IMR-90 (cell line): Measurements from ENCODE around the gene GABRE. TPM values are rescaled to one million over a fixed set of nuclear protein-coding genes. Genes with fewer than 3 reads are reported as not detected.

Experiments used
- ATAC-seq: fragments of 200-7000 bp; cut with Tn5 transposase; 2 replicates; pipeline ENCODE4 v1.9.1; 2020; ENCODE audit warnings: low read depth, mild to moderate bottlenecking, moderate library complexity
- BruUV-seq: library from RNA; stranded (reverse); fragments of 400-500 nt; replicated peaks from 2 replicates; lab custom pipeline; 2021; lab: Mats Ljungman, UMichigan
- CTCF ChIA-PET: fragments of 300-600 bp; formaldehyde crosslinking; extraction: SDS; loops from one replicate; lab custom pipeline; 2021; ENCODE audit warnings: antibody characterized with exemption; lab: Yijun Ruan, JAX
- POLR2A ChIA-PET: fragments of 300-600 bp; sonication (Branson Sonifier 250); formaldehyde crosslinking; loops from one replicate; lab custom pipeline; 2022; ENCODE audit warnings: antibody characterized with exemption; ENCODE audit not compliant: unreplicated experiment; lab: Charles Lee
- DNase-seq: peaks from one replicate; pipeline ENCODE4 v3.0.0; 2013
- H2AFZ ChIP-seq: replicated peaks from 2 replicates; pipeline ENCODE3; 2013; ENCODE audit warnings: low read length, mild to moderate bottlenecking; ENCODE audit not compliant: poor library complexity
- H2AK5ac ChIP-seq: 2 replicates; pipeline ENCODE4 v1.6.1; 2013; ENCODE audit warnings: low read depth, low read length, inconsistent platforms
- H2AK9ac ChIP-seq: replicated peaks from 2 replicates; pipeline ENCODE3; 2013; ENCODE audit warnings: mild to moderate bottlenecking, low read depth, low read length, moderate library complexity; ENCODE audit not compliant: poor library complexity
- H2BK120ac ChIP-seq: 2 replicates; pipeline ENCODE4 v1.6.1; 2013; ENCODE audit warnings: low read depth, low read length, inconsistent platforms
- H2BK15ac ChIP-seq: 3 replicates; pipeline ENCODE4 v1.6.1; 2013; ENCODE audit warnings: low read depth, low read length, inconsistent platforms
- H2BK20ac ChIP-seq: 2 replicates; pipeline ENCODE4 v1.6.1; 2013; ENCODE audit warnings: low read depth, mild to moderate bottlenecking, inconsistent platforms, low read length, moderate library complexity
- H2BK5ac ChIP-seq: 2 replicates; pipeline ENCODE4 v1.6.1; 2013; ENCODE audit warnings: mild to moderate bottlenecking, low read depth, low read length, inconsistent platforms; ENCODE audit not compliant: poor library complexity, severe bottlenecking
- H3K14ac ChIP-seq: replicated peaks from 2 replicates; pipeline ENCODE4 v1.6.1; 2013; ENCODE audit warnings: low read depth, low read length, inconsistent platforms
- H3K18ac ChIP-seq: 2 replicates; pipeline ENCODE4 v1.6.1; 2013; ENCODE audit warnings: low read depth, low read length, control low read depth
- H3K23ac ChIP-seq: 2 replicates; pipeline ENCODE4 v1.6.1; 2013; ENCODE audit warnings: low read depth, low read length, inconsistent platforms
- H3K27ac ChIP-seq: 2 replicates; pipeline ENCODE4 v1.5.1; 2013; ENCODE audit warnings: mild to moderate bottlenecking, control low read depth, low read length; ENCODE audit not compliant: insufficient read depth
- H3K27me3 ChIP-seq: 2 replicates; pipeline ENCODE4 v1.6.1; 2013; ENCODE audit warnings: low read length; ENCODE audit not compliant: control insufficient read depth, insufficient read depth
- H3K36me3 ChIP-seq: 2 replicates; pipeline ENCODE4 v1.6.1; 2013; ENCODE audit warnings: low read length, mixed read lengths; ENCODE audit not compliant: control insufficient read depth, insufficient read depth
- H3K4ac ChIP-seq: 2 replicates; pipeline ENCODE4 v1.6.1; 2013; ENCODE audit warnings: low read depth, low read length, inconsistent platforms
- H3K4me1 ChIP-seq: 2 replicates; pipeline ENCODE4 v1.6.1; 2013; ENCODE audit warnings: low read length, mixed read lengths; ENCODE audit not compliant: control insufficient read depth, insufficient read depth
- H3K4me2 ChIP-seq: 2 replicates; pipeline ENCODE4 v1.6.1; 2013; ENCODE audit warnings: low read depth, mild to moderate bottlenecking, control low read depth, low read length, moderate library complexity
- H3K4me3 ChIP-seq: 2 replicates; pipeline ENCODE4 v1.5.1; 2013; ENCODE audit warnings: low read depth, mild to moderate bottlenecking, control low read depth, low read length, moderate library complexity; ENCODE audit not compliant: insufficient read depth
- H3K56ac ChIP-seq: 2 replicates; pipeline ENCODE4 v1.6.1; 2013; ENCODE audit warnings: low read length, inconsistent platforms; ENCODE audit not compliant: insufficient read depth; ENCODE audit errors: extremely low read depth
- H3K79me1 ChIP-seq, 2 experiments: 2 replicates each; pipeline ENCODE4 v1.6.1; 2013; ENCODE audit warnings: low read length in 2 of 2, inconsistent platforms in 1 of 2, low read depth in 1 of 2
- H3K9ac ChIP-seq: 2 replicates; pipeline ENCODE4 v1.6.1; 2013; ENCODE audit warnings: low read depth, low read length, control low read depth
- H3K9me1 ChIP-seq: 2 replicates; pipeline ENCODE4 v1.6.1; 2013; ENCODE audit warnings: low read length, inconsistent platforms; ENCODE audit not compliant: insufficient read depth
- H3K9me3 ChIP-seq: 2 replicates; pipeline ENCODE4 v1.6.1; 2013; ENCODE audit warnings: low read length; ENCODE audit not compliant: control insufficient read depth, insufficient read depth
- H4K20me1 ChIP-seq: 2 replicates; pipeline ENCODE4 v1.6.1; 2013; ENCODE audit warnings: low read length, inconsistent platforms; ENCODE audit not compliant: insufficient read depth
- H4K5ac ChIP-seq: 2 replicates; pipeline ENCODE4 v1.6.1; 2013; ENCODE audit warnings: mild to moderate bottlenecking, low read depth, low read length, control low read depth
- H4K8ac ChIP-seq, 2 experiments: 2 replicates each; pipeline ENCODE4 v1.6.1; 2013; ENCODE audit warnings: low read depth in 2 of 2, low read length in 2 of 2, control low read depth in 1 of 2, inconsistent platforms in 1 of 2
- H4K91ac ChIP-seq: 2 replicates; pipeline ENCODE4 v1.6.1; 2013; ENCODE audit warnings: low read depth, low read length, inconsistent platforms; ENCODE audit not compliant: insufficient read depth
- BHLHE40 ChIP-seq: fragments of 150-350 bp; IDR thresholded peaks from 2 replicates; pipeline ENCODE4 v1.6.1; 2016; ENCODE audit warnings: mild to moderate bottlenecking, low read depth, low read length
- CEBPB ChIP-seq: IDR thresholded peaks from 2 replicates; pipeline ENCODE4 v1.6.1; 2012; ENCODE audit warnings: low read depth, low read length, improper control_type of control experiment
- CHD1 ChIP-seq: IDR thresholded peaks from 2 replicates; pipeline ENCODE4 v1.6.1; 2012; ENCODE audit warnings: low read depth, low read length, improper control_type of control experiment
- CTCF ChIP-seq: conservative IDR thresholded peaks from 2 replicates; pipeline ENCODE4 v1.5.1; 2012; ENCODE audit warnings: mild to moderate bottlenecking, low read depth, low read length, improper control_type of control experiment
- ELK1 ChIP-seq: fragments of 150-350 bp; IDR thresholded peaks from 2 replicates; pipeline ENCODE4 v1.6.1; 2016; ENCODE audit warnings: low read depth, mild to moderate bottlenecking, low read length, moderate library complexity, borderline replicate concordance
- FOS ChIP-seq: fragments of 150-350 bp; IDR thresholded peaks from 2 replicates; pipeline ENCODE4 v1.6.1; 2016; ENCODE audit warnings: low read depth, low read length
- MAFK ChIP-seq: IDR thresholded peaks from 2 replicates; pipeline ENCODE4 v1.6.1; 2012; ENCODE audit warnings: low read depth, low read length, improper control_type of control experiment
- MAZ ChIP-seq: IDR thresholded peaks from 2 replicates; pipeline ENCODE4 v1.6.1; 2012; ENCODE audit warnings: low read depth, mild to moderate bottlenecking, low read length, improper control_type of control experiment, moderate library complexity, borderline replicate concordance
- MXI1 ChIP-seq: IDR thresholded peaks from 2 replicates; pipeline ENCODE4 v1.6.1; 2012; ENCODE audit warnings: low read depth, mild to moderate bottlenecking, low read length, moderate library complexity, borderline replicate concordance
- NFE2L2 ChIP-seq: fragments of 150-350 bp; IDR thresholded peaks from 2 replicates; pipeline ENCODE4 v1.6.1; 2016; ENCODE audit warnings: low read depth, mild to moderate bottlenecking, low read length
- RCOR1 ChIP-seq: IDR thresholded peaks from 2 replicates; pipeline ENCODE4 v1.6.1; 2012; ENCODE audit warnings: mild to moderate bottlenecking, low read length, improper control_type of control experiment; ENCODE audit not compliant: insufficient replicate concordance
- SMC3 ChIP-seq: fragments of 150-350 bp; IDR thresholded peaks from 2 replicates; pipeline ENCODE4 v1.6.1; 2016; ENCODE audit warnings: low read depth, mild to moderate bottlenecking, antibody characterized with exemption, low read length, moderate library complexity
- WGBS, 2 experiments: methylation state at CpG; one replicate each; pipeline versions ENCODE4 v1.1.5 to v1.1.7; 2013; ENCODE audit warnings: missing lambda C conversion rate in 2 of 2; ENCODE audit not compliant: insufficient read length in 1 of 2; ENCODE audit errors: extremely low coverage in 2 of 2; 5-methylcytosine and 5-hydroxymethylcytosine counted together
- dilution Hi-C: fragments of 300-500 bp; cut with HindIII; formaldehyde crosslinking; loops from one replicate; pipeline ENCODE4 v1.14.3; 2018; ENCODE audit warnings: low sequenced_read_pairs; ENCODE audit not compliant: unreplicated experiment
- in situ Hi-C: fragments of 300-500 bp; cut with MboI; formaldehyde crosslinking; loops from 3 replicates; pipeline ENCODE4 v1.14.3; 2019; ENCODE audit warnings: low sequenced_read_pairs, inconsistent platforms, mixed read lengths
- intact Hi-C: fragments of 100-400 bp; cut with micrococcal nuclease; formaldehyde crosslinking; loops from 2 replicates; pipeline ENCODE4 v1.10.0; 2022
- polyA plus RNA-seq, 3 experiments: library from polyadenylated mRNA; depleted of rRNA; stranded (reverse); fragments of >200 nt; gene quantifications; 2 replicates each; pipeline ENCODE4 v1.2.3, GENCODE V29; 2012; ENCODE audit warnings: low replicate concordance in 1 of 3
- total RNA-seq: library from RNA; depleted of rRNA; stranded (reverse); fragments of >200 nt; gene quantifications from 2 replicates; pipeline ENCODE4 v1.2.3, GENCODE V29; 2012

The GABRE gene
- total and polyA plus RNA-seq, 2 of the 4 experiments (the other 2 are of a cell fraction) = 1.3 to 1.6 TPM

GRCh38 chrX:151966236-151966635 is 8.2 kb downstream of the GABRE start:
- no peak for ATAC-seq
- 100% methylated on average over 2 of the region's 6 CpGs; no CpG with 5 or more reads in 1 of the 2 experiments for WGBS, 2 experiments
- no peaks in the 10 kb centered on the region for H3K36me3 ChIP-seq

More at GRCh38 chrX:151966236-151966635, 8.2 kb downstream of the GABRE start:
- H3K14ac ChIP-seq = no peak overlapping the region
- no peak overlapping the region for H2AK5ac ChIP-seq
- no peak overlapping the region for H3K23ac ChIP-seq
- CTCF ChIA-PET = no interaction called here
- H3K4me1 ChIP-seq = no peaks in the 10 kb centered on the region
- DNase-seq = no peak
- H2BK15ac ChIP-seq = no peak overlapping the region
- H3K9me3 ChIP-seq = peaks cover 8% of the 10 kb centered on the region; the same call in 1 of the 2 replicates
- H3K27me3 ChIP-seq = no peaks in the 10 kb centered on the region
- H3K9ac ChIP-seq = no peak overlapping the region
- intact Hi-C loops = no loop called here
- POLR2A ChIA-PET = no interaction called here
- no peaks in the 10 kb centered on the region for H3K79me1 ChIP-seq
- no peaks in the 10 kb centered on the region for H3K9me1 ChIP-seq
- H3K4me2 ChIP-seq = no peak overlapping the region
- no peak overlapping the region for H4K5ac ChIP-seq
- no peaks in the 10 kb centered on the region for H4K20me1 ChIP-seq
- H3K27ac ChIP-seq = no peak overlapping the region
- no peak overlapping the region for H3K4ac ChIP-seq
- dilution Hi-C loops = no loop called here
- no peak overlapping the region for H2BK120ac ChIP-seq
- H4K8ac ChIP-seq = no peak overlapping the region
- no peak overlapping the region for H3K56ac ChIP-seq
- H2BK20ac ChIP-seq = no peak overlapping the region
- H4K91ac ChIP-seq = no peak overlapping the region
- BruUV-seq = no TSS peak
- H2AK9ac ChIP-seq = no peak overlapping the region
- no peak overlapping the region for H2BK5ac ChIP-seq
- H2AFZ ChIP-seq = no peak overlapping the region
- TF ChIP-seq MAZ (no peak), FOS (no peak), NFE2L2 (no peak), CHD1 (no peak), ELK1 (no peak), MXI1 (no peak), RCOR1 (no peak), CTCF (no peak), SMC3 (no peak), BHLHE40 (no peak), MAFK (no peak), CEBPB (no peak)
- no peak overlapping the region for H3K4me3 ChIP-seq
- no peak overlapping the region for H3K18ac ChIP-seq
- in situ Hi-C loops = no loop called here
